ENCODE measurements around the gene NDNF.

NDNF gene

GRCh38 chr4:121072224-121073003, at the start of gene NDNF:
Gene NDNF (minus strand): TSS chr4:121072535. CDS start chr4:121045837, 26,698 bp downstream.
- DNase-seq (ENCODE audit: low read depth in 2 of 2): no peak

- DNase-seq (ENCODE audit: low read depth in 2 of 2): no peak
Measured at GRCh38 chr4:121119715-121120114, 47.4 kb upstream of the NDNF start.

GRCh38 chr4:121118344-121118743, 46.0 kb upstream of the NDNF start:
- no peak for DNase-seq (ENCODE audit: low read depth in 2 of 2)

- DNase-seq (ENCODE audit: low read depth in 2 of 2): no peak
Measured at GRCh38 chr4:121114756-121115155, 42.4 kb upstream of the NDNF start.

- DNase-seq (ENCODE audit: low read depth in 2 of 2): no peak
Measured at GRCh38 chr4:121112530-121112929, 40.2 kb upstream of the NDNF start.

GRCh38 chr4:121108557-121108956, 36.2 kb upstream of the NDNF start:
- DNase-seq (ENCODE audit: low read depth in 2 of 2): no peak

GRCh38 chr4:121107507-121107906, 35.2 kb upstream of the NDNF start:
- no peak for DNase-seq (ENCODE audit: low read depth in 2 of 2)

GRCh38 chr4:121100093-121100775, 27.9 kb upstream of the NDNF start:
- no peak for DNase-seq (ENCODE audit: low read depth in 2 of 2)

- no peak for DNase-seq (ENCODE audit: low read depth in 2 of 2)
Measured at GRCh38 chr4:121098266-121098665, 25.9 kb upstream of the NDNF start.

- DNase-seq (ENCODE audit: low read depth in 2 of 2): no peak
Measured at GRCh38 chr4:121096629-121097028, 24.3 kb upstream of the NDNF start.

- no peak for DNase-seq (ENCODE audit: low read depth in 2 of 2)
Measured at GRCh38 chr4:121096191-121096590, 23.9 kb upstream of the NDNF start.

- no peak for DNase-seq (ENCODE audit: low read depth in 2 of 2)
Measured at GRCh38 chr4:121094297-121094966, 22.1 kb upstream of the NDNF start.

GRCh38 chr4:121093261-121093660, 20.9 kb upstream of the NDNF start:
- no peak for DNase-seq (ENCODE audit: low read depth in 2 of 2)

GRCh38 chr4:121091941-121092340, 19.6 kb upstream of the NDNF start:
- no peak for DNase-seq (ENCODE audit: low read depth in 2 of 2)

- DNase-seq (ENCODE audit: low read depth in 2 of 2): no peak
Measured at GRCh38 chr4:121088867-121089266, 16.5 kb upstream of the NDNF start.

- no peak for DNase-seq (ENCODE audit: low read depth in 2 of 2)
Measured at GRCh38 chr4:121079376-121079775, 7.0 kb upstream of the NDNF start.

GRCh38 chr4:121077496-121077895, 5.2 kb upstream of the NDNF start:
- DNase-seq (ENCODE audit: low read depth in 2 of 2): no peak

- DNase-seq (ENCODE audit: low read depth in 2 of 2): no peak
Measured at GRCh38 chr4:121076416-121076815, 4.1 kb upstream of the NDNF start.

GRCh38 chr4:121073672-121074381, 1.5 kb upstream of the NDNF start:
- DNase-seq (ENCODE audit: low read depth in 2 of 2): no peak

- no peak for DNase-seq (ENCODE audit: low read depth in 2 of 2)
Measured at GRCh38 chr4:121073004-121073435, 685 bp upstream of the NDNF start.

GRCh38 chr4:121071640-121072223, 603 bp downstream of the NDNF start:
- no peak for DNase-seq (ENCODE audit: low read depth in 2 of 2)
